ENCODE measurements around the gene ILDR1. TPM values are rescaled to one million over a fixed set of nuclear protein-coding genes. Genes with fewer than 3 reads are reported as not detected.

ILDR1 gene
- total and polyA plus RNA-seq, 10 of the 15 experiments (the other 5 are each of a cell fraction or from before 2014, with no cell fraction given): 1.3 to 12.0 (median 7.0) TPM

DNA sequence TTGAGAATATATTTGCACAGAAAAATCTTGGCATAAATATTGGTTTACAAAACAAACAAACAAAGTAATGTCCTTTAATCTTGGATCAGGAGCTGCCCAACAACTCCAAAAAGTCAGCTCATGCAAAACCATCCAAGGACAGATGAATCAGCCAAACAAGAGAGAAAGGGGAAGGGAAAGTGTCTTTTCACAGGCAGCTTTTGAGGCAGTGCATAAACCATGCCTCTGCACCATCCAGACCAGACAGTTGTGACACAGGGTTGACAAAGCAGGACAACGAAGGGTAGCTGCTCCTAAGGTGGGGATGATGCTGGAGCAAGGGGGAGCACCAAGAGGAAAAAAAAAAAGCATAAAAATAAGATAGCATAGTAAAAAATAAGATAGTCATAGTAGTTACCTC is 41.9 kb upstream of the ILDR1 start (continued):
- TF ChIP-seq, protein P1, sequence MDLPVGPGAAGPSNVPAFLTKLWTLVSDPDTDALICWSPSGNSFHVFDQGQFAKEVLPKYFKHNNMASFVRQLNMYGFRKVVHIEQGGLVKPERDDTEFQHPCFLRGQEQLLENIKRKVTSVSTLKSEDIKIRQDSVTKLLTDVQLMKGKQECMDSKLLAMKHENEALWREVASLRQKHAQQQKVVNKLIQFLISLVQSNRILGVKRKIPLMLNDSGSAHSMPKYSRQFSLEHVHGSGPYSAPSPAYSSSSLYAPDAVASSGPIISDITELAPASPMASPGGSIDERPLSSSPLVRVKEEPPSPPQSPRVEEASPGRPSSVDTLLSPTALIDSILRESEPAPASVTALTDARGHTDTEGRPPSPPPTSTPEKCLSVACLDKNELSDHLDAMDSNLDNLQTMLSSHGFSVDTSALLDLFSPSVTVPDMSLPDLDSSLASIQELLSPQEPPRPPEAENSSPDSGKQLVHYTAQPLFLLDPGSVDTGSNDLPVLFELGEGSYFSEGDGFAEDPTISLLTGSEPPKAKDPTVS (IDR thresholded peaks at IDR 0.05; ENCODE audit: low read depth, low read length): no peak
- TF ChIP-seq ETV6 (conservative IDR thresholded peaks at IDR 0.05 in 1 of 2, IDR thresholded peaks at IDR 0.05 in 1 of 2; ENCODE audit: borderline replicate concordance in 1 of 2, low read depth in 1 of 2): no peak
- TF ChIP-seq, protein P2, sequence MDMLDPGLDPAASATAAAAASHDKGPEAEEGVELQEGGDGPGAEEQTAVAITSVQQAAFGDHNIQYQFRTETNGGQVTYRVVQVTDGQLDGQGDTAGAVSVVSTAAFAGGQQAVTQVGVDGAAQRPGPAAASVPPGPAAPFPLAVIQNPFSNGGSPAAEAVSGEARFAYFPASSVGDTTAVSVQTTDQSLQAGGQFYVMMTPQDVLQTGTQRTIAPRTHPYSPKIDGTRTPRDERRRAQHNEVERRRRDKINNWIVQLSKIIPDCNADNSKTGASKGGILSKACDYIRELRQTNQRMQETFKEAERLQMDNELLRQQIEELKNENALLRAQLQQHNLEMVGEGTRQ (IDR thresholded peaks at IDR 0.05; ENCODE audit: borderline replicate concordance, low read depth, low read length): no peak
- TF ChIP-seq, protein P3, sequence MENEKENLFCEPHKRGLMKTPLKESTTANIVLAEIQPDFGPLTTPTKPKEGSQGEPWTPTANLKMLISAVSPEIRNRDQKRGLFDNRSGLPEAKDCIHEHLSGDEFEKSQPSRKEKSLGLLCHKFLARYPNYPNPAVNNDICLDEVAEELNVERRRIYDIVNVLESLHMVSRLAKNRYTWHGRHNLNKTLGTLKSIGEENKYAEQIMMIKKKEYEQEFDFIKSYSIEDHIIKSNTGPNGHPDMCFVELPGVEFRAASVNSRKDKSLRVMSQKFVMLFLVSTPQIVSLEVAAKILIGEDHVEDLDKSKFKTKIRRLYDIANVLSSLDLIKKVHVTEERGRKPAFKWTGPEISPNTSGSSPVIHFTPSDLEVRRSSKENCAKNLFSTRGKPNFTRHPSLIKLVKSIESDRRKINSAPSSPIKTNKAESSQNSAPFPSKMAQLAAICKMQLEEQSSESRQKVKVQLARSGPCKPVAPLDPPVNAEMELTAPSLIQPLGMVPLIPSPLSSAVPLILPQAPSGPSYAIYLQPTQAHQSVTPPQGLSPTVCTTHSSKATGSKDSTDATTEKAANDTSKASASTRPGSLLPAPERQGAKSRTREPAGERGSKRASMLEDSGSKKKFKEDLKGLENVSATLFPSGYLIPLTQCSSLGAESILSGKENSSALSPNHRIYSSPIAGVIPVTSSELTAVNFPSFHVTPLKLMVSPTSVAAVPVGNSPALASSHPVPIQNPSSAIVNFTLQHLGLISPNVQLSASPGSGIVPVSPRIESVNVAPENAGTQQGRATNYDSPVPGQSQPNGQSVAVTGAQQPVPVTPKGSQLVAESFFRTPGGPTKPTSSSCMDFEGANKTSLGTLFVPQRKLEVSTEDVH (IDR thresholded peaks at IDR 0.05; ENCODE audit: low read depth, partially characterized antibody): no peak
